HG02610 (cell line): ENCODE measurements around the gene PKIG.
"Not testable (repeated sequence)": the region's sequence is repeated elsewhere in the genome, so short reads cannot be mapped to it uniquely, and the experiment has no call there.

Experiments
- ATAC-seq: cut with Tn5 transposase; IDR thresholded peaks from one replicate; pipeline ENCODE4 v1.9.1; 2021; ENCODE audit warnings: mild to moderate bottlenecking, moderate library complexity; ENCODE audit not compliant: unreplicated experiment

Gene PKIG

DNA sequence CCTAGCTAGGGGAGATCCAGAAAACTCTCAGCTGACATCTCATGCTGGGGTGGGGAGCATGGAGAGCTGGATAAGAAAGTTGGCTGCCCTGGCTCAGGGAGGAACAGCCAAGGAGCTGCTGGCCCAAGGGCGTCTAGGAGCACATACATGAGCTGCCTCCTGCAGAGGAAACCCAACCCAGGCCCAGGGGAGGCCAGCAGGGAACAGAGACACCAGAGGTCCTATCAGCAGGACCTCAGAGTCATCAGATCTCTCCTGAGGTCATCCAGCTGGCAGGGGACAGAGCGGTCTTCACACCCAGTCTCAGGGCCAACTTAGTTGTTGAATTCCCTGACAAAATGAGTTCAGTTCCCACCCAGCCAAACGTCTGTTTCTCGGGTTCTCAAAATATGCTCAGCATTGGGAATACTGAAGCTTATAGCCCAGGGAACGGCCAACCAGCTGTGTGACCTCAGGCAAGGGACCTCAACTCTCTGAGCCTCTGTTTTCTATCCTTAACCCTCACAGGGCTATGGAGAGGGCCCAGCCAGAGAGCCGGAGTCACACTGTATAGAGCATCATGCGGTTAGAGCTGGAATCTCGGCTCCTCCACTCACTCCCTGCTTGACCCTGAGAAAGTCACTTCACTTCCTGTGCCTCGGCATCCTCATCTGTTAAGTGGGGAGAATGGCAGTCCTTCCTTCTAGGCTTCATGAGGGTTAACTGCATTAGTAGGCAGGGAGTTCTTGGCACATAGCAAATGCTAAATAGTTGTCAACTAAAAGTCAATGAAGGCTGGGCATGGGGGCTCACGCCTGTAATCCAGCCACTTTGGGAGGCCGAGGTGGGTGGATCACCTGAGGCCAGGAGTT, 55.4 kb downstream of the PKIG start:
- ATAC-seq = no peak

DNA sequence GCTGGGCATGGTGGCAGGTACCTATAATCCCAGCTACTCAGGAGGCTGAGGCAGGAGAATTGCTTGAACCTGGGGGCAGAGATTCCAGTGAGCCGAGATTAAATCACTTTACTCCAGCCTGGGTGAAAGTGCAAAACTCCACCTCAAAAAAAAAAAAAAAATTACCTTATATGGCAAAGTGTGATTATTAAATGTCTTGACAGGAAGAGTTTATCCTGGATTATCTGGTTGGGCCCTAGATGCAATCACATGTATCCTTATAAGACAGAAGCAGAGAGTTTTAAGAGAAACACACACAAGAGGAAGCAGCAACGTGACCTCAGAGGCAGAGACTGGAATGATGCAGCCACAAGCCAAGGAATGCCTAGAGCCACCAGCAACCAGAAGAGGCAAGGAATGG, 58.1 kb downstream of the PKIG start:
- ATAC-seq = no peak

DNA sequence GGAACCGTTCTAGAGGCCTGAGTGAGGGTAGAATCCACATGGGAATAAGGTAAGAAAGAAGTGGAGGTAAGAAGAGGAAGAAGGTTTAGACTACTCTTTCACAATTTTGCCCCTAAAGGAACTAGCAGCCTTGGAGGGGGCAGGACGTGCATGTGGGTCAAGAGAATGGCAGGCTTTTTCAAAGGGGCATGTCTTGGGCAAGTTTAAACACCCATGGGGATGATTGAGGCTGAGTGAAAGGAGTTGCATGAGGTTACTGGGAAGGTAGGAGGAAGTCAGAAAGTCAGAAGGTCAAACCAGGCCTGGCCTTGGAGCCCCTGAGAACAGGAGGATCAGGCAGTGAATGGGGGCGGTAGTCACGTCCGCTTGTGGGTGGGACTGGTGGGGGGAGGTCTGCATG, 58.9 kb downstream of the PKIG start:
- no peak for ATAC-seq

DNA sequence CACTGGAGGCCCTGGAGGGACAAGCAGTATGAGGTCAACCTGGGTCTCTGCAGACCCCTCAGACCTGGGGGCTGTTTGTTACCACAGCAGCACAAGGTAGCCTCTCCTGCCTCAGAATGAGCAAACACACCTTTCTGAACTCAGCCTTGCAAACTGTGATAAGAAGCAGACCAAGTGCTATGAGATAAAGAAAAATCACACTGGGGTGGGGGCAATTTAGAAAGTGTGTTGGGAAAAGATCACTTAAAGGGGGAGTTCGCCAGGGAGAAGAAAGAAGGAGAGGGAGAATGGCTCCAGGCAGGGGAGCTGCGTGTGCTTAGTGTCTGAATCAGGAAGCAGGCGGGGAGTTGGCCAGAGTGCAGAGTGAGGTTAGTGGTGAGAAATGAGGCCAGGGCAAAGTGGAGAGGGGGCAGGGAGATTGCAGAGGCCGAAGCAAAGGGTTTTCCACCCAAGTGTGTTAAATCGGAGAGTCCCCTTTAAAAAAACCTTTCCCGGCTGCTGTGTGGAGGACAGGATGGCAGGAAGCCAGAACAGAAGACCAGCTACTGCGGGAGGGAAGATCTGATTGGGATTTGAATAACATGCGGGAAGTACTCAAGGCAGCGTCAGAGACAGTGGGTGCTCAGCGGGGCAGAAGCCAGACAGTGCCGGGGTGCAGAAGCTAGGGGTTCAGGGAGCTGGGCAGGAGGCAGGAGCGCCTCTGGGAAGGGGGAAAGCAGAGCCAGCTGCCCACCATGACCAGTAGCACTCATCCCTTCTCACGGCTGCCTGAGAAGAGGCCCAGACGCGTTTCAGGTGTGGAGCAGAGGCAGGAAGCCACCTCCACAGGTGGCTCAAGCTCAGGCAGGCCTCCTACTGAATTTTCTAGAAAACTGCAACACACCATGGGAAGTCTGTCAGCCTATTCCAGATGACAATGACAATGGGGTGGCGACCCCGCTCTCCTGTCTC, 60.1 kb downstream of the PKIG start:
- ATAC-seq = no peak

DNA sequence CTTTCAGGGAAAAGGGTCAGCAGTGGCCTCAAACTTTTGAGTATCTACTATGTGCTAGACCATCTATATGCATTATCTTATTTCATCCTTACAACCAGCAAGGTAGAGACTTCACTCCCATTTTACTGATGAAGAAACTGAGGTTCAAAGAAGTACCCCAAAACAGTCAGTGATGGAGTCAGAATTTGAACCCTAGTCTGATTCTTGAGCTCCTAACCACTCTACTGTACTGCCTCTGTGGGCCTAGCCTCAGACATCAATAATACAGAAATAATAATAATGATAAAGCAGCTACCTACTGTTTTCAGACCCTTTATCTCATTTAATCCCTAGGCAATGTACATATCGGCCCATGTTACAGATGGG, 60.8 kb downstream of the PKIG start:
- no peak for ATAC-seq

DNA sequence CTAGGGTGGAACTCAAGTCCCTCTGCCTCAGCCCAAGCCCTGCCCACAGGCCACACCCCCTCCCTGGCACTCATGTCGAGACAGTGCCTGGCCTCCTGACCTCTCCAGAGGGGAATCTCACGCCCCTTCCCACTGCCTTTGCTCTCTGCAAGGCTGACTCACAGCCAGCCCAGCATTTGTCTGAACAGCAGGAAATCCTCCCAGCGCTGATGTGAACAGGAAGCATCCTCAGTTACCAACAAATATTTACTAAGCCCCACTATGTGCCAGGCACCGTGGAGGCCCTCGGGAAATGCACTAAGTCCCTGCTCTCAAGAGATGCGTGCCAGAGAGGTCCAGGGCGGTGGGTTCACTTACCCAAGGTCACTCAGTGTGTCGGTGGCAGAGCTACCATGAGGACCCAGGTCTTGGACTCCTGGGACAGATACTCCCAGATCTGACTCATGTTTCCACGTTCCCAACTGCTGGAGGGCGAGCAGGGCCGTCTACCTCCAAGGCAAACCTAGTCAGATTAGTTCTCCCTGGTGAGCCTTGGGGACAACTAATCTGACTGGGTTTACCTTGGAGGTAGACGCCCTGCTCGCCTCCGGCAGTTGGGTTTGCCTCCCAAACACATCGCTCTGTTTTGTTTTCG, 61.3 kb downstream of the PKIG start:
- ATAC-seq = no peak

DNA sequence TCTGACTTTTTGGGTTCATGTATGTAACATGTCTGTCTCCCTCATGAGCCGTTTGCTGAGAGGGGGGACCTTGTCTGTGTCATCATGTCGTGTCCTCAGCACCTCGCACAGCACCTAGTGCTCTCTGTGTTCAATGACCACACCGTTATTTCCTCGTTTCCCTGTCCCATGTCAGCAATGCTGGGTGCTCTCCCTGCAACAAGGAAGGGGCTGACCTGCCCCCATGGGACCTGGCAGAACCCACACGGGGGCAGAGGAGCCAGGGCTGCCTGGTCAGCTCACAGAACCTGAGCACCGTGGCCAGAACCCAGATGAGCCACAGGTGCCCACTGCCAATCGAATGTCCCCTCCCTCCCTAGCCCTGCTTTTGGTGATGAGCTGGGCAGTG, 61.8 kb downstream of the PKIG start:
- no peak for ATAC-seq

DNA sequence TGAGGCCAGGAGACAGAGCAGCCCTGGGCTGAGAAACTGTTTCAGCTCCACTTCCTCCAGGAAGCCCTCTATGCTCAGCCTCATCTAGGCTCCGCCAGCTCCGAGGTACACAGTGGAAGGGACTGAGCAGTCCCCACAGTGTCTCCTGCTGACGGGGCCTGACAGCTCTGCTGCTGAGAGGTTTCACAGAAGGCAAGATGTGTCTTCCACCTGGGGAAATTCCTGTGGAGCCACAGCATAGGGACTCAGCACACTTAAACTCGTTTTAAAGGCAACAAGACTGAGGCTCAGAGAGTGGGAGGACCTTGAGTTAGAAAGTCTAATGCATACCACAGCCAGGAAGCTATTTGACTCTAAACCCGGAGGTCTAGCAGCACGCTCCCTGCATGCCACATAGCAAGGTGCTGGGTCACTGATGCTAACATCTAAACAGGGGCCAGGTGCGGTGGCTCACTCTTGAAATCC, 62.3 kb downstream of the PKIG start:
- ATAC-seq = peak; percentile 33

DNA sequence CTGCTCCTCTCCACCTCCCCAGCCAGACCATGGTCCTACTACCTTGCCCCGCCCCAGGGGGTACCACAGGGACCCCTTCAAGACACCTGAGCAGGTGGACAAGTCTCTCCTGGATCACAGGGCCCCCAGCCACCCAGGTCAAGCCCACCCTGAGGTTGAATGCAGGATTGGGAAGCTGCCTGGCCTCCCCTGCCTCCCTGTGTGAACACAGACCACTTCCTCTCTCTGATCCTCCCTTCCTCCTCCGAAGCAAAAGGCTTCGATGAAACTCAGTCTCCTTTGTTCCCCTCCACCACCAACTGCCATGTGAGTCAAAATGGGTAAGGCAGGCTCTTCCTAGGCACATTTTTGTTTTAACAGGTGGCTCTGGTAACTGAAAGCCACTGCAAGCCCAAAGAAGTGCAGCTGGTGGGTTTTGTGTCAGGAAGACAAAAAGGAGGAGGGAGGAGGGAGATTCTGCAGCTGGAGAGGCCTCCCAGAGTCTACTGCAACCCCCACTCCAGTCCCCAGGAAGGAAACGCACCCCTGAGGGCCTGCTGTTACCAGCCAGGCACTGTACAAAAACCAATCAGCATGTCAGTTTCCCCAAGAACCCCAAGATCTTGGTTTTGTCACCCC, 63.8 kb downstream of the PKIG start:
- ATAC-seq = peak; percentile 31

DNA sequence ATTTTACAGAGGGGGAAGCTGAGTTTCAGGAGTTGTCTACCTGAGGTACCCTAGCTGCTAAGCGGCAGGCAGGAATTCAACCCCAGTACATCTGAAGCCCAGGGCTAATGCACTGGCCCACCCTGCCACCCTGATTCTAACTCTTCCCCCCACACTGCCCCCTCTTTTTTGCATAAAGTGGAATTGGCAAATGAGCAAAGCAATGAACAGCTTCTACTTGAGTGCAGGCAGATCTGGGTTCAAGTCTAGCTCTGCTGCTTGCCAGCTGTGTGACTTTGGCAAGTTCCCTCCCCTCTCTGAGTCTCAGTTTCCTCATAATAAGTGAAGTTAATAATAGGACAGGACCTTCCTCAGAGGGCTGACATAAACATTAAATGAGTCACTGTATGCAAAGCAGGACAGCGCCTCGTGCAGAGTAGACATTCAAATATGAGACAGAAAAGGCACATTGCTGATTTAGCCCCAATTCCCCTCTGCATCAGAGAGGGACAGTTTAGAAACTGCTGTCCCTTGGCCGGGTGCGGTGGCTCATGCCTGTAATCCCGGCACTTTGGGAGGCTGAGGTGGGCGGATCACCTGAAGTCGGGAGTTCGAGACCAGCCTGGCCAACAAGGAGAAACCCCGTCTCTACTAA, 64.4 kb downstream of the PKIG start:
- peak; percentile 48 for ATAC-seq

DNA sequence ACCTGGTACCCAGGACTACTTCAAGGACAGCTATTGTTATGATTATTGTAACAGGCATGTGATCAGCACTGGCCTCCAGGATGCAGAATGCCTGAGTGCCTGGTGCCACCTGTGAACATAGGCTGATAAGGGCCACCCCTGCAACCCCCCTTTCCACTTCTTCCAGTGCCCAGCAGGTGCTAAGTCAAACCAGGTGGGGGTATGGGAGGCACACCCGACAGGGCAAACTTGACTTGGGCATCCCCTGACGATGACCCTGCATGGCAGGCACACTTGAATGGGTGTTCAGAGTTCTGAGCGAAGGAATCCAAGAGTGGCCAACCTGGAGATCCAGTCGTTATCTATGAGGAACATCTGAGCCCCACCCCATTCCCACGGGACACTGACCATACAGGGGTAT, 65.7 kb downstream of the PKIG start:
- ATAC-seq = no peak

DNA sequence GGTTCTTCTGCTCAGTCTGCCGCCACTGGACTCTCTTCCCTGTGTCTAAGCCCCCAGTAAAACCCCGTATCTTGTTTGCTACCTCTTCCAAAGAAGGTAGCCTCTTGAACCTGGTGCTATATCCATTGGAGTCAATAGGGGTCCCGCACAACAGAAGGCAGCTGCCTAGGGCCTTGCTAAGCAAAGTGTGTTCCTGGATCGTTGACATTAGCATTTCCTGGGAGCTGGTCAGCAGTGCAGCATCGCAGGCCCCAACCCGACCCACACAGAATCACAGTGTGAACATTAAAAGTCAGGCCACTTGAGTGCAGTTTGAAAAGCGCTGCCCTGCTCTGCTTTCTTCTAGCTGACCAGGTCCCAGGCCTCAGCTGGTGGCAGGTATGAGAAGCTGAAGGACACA, 66.2 kb downstream of the PKIG start:
- no peak for ATAC-seq

DNA sequence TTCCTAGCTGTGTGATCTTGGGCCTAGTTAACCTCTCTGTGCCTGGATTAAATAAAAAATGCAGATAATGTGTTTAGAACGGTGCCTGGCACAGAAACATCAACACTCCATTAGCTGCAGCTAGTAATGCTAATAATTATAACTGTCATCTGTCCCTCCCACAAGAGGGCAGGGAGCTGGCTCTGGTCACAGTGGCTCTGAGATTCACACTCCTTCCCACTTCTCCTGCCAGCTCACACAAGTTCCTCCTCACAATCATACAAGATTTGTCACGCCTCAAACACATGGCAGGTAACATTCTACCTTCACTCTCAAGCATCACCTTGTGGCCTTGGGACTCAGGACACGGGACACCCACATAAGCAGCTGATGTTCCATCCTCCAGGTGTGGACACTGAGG, 66.7 kb downstream of the PKIG start:
- ATAC-seq = no peak

DNA sequence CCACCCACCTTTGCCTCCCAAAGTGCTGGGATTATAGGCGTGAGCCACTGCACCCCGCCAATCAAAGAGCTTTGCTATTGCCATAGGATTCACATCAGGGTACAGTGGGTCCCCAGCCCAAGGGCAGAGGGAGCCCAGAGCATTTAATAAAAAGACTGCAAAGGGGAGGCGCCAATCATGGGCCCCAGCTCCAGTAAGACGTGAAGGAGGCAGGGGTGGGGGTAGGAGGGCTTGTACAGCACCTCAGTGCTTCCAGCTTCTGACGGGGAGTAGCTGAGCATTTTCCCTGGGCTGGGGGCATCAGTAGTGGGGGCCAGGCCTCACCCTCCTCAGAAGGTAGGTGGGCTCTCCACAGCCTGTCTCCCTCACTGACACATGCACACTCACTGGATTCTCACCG, 67.6 kb downstream of the PKIG start:
- no peak for ATAC-seq

DNA sequence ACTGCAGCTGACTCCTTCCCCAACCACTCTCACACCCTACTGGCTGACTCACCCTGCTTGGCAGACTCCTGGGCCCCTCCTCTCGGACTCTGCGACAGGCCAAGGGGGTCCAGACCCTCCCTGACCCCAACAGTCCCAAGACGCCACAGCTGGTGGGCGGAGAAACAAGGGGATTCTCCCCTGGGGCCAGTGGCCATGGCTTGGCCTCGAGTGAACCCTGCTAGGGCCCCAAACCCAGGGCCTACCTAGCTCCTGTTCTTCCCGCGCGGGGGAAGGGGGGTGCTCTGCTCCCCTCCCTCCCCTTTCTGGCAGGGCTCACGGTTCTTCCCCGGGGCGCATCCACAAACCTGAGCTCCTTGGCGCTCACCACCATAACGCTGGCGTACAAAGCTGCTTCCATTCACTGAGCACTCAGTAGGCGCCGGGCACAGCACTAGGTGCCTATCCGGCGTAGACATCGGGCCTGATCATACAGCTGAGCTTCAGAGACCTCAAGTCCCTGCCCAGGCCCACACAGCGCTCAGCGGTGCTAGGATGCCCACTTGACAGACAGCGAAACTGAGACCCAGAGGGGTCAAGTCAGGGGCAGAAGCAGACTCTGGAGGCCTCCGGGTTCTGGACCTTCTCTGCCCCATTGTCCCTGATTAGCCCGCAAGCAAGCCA, 68.5 kb downstream of the PKIG start:
- ATAC-seq = no peak

DNA sequence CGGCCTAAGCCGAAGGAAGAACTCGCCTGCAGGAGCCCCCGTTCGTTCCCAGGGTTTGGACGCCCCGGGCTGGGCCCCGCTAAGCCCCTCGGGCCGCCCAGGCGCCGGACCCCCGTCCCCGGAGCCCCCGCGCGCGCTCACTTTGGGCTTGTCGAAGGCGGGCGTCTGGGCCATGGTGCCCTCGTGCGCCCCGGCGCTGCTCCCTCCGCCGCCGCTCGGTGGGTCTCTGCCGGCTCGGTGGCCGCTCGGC, 69.0 kb downstream of the PKIG start:
- peak; percentile 5 for ATAC-seq

DNA sequence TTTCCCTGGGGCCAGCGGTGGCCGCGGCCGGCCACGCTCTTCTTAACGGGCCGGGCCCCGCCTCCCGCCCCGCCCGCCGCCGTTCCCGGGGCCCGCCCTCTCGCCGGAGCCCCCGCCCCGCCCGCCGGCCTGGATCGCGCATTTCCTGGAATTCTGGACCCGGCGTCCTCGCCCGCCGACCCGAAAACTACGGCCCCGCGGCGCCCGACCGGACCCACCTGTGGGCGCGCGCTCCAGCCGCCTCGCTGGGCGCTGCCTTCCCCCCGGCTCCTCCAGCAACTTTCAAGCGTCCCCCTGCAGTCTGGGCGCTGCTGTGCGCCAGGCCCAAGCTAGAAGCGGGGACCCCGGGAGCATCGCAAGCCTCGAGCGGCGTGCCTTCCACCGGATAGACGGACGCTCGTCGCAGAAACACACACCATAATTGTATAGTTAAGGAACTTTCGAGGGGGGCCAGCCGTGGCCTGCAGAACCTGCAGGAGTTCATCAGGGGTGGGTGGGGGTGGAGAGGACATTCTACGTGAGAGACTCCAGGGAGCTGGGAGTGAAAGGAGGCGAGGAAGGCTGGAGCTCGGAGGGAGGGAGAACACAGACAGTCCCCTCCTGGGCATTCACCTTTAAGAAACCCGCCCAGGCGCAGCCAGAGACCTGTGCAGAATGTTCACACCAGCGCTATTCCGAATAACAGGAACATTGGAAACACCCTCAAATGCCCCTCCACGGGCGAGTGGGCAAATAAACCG, 69.5 kb downstream of the PKIG start, which contains the start of gene ADA:
TSS of gene ADA (minus strand) at position 16 of the 740 bp plus-strand sequence. CDS start 92 bp downstream, outside the sequence.
- peak; percentile 42 for ATAC-seq

DNA sequence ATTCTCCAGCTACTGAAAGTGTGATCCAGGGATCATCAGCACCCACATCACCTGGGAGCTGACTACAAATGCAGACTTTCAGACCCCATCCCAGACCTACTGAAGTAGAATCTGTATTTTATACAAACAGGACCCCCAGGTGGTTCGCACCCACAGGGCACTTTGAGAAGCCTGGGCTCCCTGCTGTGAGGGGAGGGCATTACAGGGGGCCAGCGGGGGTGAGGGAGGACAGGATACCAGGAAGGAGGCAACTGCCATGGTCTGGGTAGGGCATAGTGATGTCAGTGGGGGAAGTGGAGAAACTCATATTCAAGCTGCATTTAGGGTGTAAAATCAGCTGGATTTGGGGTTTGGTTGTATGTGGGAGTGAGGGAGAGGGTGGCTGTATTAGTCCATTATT, 71.2 kb downstream of the PKIG start:
- no peak for ATAC-seq

DNA sequence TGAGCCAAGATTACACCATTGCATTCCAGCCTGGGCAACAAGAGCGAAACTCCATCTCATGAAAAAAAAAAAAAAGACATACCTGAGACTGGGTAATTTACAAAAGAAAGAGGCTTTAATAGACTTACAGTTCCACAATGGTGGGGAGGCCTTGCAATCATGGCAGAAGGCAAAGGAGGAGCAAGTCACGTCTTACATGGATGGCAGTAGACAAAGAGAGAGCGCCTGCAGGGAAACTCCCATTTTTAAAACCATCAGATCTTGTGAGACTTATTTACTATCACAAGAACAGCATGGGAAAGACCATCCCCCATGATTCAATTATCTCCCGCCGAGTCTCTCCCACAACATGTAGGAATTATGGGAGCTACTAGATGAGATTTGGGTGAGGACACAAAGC, 71.8 kb downstream of the PKIG start:
- not testable (repeated sequence) for ATAC-seq
